Smooth muscle cell of the brain vasculature (primary cell): Measurements from ENCODE around the gene BNC2.
"Not testable (repeated sequence)": the region's sequence is repeated elsewhere in the genome, so short reads cannot be mapped to it uniquely, and the experiment has no call there.

Experiments used
- DNase-seq: peaks from one replicate; pipeline ENCODE4 v3.0.0-alpha.2; 2012; ENCODE audit warnings: low read depth, low spot score

Gene BNC2

DNA sequence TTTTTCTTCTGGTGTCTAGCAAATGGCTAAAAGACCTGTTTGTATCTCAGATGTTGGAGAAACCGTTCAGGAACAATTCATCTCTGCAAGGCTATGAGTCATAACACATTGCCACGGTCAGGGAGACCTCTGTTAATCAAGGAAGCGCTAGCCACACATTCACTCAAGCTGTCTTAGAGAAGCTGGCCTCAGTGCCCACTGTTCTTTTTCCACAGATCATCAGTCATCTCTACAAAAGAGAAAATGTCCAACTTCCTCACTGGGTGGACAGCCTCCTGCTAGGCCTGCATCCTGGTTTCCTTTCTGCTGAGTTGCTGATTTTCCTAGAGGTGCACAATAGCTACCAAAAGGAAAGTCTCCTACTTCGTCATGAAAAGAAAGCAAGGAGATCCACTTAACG, 360.5 kb downstream of the BNC2 start:
- DNase-seq: no peak

DNA sequence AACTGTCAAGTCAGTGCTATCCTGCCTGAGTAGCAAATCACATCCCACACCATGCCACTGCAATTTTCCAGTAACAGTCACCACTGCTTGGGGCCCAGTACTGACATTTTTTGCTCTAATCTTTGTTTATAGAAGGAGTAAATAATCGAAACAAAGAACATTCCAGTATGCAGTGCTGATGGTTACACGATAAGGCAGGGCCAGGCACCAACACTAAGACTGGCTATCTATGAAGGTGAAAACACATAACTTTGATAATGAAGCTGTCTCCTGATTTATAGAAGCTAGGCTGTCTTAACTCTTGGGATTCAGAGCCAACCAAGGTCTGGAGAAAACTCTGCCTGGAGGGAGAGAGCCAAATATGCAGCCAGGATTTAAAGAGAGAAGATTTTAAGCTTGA, 365.3 kb downstream of the BNC2 start:
- DNase-seq: no peak

DNA sequence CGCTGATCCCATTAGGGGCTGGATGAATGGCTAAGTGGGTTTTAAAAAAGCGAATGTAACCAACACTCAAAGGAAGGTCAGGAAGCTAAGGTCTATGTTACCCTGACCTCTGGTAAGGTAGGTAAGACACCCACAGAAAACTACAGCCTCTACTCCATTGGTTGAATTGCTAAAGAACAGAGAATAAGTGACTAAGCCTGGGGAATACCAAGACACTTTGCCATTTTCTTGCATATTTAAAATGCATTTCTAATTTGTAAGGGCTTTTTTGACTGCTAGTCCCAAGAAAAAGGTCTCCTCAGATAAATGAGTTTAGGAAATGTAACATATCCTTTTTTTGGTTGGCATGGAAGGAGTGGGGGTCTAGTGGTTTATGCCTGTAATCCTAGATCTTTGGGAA, 368.7 kb downstream of the BNC2 start:
- no peak for DNase-seq

DNA sequence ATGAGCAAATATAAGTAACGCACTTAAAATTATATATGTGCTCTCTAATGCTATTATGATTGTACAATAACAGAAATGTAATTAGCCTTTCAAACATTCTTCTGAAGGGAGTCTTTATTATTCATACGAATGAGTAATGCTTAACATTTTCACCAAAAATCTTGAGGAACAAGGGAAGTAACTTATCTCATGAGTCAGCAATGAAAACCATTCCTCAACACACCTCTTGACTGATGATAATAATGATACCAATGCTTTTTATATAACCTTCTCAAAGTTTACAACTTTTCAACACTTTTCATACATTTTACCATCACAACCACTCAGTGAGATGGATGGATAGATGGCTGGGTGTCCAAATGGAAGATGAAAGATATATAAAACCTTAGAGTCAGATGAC, 369.3 kb downstream of the BNC2 start:
- DNase-seq: no peak

DNA sequence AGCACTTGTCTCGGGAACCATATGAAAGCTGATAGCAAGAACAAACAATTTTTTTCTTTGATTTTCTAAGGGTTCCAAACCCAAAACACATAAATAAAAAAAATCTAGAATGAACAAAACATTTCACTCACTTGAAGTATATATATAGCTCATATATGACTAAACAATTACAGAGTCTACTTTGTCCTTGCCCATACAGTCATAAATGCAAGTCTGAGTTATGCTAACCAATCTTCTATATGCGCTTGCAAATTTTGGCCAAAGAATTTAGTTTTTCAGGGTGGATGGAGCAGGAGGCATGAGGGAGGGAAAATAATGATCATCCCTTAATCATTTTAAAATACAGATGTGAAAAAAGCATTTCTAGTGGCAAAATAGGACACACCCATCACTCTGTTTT, 370.1 kb downstream of the BNC2 start:
- DNase-seq: no peak

DNA sequence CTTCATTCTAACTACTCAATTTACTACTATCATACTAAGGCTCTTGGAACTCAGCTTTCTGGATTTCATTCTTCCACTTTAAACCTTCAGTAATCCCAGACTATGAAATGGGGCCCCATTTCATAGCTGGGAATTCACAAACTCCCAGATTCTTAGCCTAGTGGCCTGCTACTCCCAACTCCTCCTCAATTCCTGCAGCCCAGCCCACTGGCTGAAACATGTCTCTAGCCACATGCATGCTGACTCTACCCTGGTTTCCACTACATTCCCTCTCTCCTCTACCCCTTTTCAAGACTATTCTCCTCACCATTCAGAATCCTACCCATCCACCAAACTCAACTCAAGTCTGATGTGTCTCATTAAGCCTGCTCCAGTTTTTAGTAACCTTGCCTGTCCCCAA, 370.6 kb downstream of the BNC2 start:
- no peak for DNase-seq

DNA sequence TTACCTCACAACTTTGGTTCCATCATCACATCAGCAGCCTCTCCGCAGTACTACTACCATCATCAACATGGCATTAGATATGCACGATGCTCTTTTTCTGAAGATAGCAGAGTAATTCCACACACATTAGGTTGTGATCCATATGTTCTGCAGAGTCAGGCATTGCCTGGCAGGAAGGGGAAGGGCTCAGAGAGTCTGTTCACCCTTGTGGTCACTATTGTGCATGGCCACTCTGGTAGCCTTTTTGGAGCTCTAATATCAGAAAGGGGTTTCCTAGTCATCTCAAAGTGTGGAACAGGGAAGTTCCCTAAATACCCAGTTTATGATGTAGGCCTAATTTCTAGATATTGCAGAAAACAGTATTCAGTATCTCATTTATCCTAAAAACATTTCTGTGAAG, 373.6 kb downstream of the BNC2 start:
- no peak for DNase-seq

DNA sequence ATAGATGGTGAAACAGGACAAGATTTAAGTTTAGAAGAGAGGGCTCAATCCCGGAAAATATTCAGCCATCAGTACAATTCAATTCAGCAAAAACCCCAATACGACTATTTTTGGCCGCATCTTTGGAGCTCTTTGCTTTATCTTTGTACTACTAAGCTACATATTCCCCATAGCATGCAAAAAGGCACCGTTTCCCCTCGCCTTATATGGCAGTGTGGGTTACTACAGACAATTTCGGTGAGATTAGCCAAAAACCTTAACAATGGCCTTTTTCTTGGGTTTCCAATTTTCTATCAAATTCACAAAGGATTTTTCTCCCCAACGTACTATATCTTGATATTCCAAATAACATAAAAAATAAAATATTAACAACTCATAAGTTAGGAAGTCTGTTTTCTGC, 382.6 kb downstream of the BNC2 start:
- no peak for DNase-seq

DNA sequence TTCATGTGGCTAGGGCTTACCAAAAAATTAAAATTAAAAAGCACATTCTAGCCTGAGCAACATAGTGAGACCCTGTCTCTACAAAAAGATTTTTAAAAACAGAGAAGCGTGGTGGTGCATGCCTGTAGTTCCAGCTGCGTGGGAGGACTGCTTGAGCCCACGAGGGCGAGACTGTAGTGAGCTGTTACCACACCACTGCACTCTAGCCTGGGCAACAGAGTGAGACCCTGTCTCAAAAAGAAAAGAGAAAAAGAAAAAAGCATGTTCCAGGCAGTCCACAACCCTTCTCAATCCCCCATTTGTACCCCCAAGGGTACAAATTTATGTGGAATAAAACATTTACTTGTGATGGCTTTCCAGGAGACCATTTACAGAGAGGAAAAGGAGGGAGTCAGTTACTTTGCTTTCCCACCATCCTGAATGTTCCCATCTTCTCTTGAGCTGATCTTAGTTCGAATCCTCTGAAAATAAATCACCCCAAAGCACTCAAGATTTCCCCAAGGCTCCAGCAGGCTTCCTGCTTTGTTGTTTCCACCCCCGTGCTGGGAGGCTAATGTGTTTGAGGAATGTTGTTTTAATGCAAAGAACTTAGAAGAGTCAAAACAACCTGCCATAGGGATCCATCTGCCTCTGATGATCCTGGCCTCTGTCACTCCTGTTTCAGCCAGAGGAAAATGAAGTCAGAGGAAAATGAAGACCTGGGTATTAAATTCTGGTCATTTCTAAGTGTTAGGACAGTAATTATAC, 384.7 kb downstream of the BNC2 start:
- DNase-seq: no peak

DNA sequence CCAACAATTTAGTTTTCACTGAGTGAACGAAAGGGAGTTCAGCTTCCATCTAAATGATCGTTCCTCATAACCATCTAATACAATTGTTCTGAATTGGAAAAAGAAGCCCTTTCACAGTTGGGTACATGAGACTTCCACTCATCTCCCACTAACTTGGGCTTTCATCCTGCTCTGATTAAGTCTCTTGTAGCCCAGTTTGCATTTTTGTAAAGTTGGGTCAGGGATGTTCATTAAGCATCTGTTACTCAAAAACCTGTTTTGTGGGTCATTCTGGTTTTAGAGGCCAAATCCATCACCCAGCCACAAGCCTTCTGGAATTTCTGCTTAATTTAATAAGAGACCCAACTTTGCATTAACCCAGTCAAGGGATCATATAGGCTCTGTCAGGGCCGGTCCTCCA, 385.3 kb downstream of the BNC2 start:
- DNase-seq: no peak

DNA sequence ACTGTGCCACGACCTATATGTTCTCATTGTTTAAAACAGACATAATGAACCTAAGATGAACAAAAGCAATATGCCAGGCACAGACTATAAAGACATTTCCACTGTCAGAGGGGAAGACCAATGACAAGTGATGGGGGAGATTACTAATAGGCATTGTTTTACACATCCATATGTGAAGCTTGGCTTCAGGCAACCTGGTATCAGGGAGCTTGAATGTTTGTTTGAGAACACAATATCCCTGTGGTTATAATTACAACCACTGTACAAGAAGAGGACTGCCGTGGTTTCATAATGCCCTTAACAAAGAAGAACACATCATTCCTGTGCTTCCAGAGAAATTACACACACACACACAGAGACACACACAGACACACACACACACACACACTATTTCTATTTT, 385.7 kb downstream of the BNC2 start:
- DNase-seq: no peak

DNA sequence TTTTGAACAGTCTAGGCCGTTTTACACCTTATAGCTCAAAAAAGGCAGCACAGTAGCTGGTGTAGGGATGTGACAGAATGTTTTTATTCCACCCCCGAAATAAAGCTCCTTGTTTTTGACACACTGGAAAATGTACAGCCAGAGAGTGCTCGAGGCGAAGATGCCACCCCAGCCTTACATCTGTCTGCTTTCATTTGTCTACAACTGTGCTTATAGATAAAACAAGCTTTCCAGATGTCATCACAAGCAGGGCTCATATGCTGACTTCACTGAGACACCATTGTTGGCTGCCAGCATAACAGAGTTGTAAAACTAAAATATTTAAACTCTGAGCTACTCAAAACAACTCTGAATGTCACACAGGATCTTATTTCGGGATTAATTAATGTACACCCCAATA, 386.3 kb downstream of the BNC2 start:
- no peak for DNase-seq

DNA sequence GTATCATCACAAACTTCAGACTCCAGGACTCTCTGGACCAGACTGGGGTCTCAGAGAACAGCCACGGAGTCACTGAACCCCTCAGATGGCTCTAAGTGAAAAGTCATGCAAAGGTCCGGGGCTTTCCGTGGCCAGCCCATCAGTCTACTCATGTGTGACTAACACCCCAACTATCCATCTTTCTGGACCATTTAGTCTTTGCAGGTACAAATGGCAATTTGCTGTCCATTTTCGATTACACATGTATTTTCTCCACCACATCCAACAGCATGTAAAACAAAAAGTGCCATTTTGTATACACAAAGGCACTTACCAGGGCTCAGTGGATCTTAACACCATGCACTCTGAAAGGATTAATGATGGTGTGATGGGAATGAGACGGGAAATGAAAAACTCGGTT, 387.7 kb downstream of the BNC2 start:
- DNase-seq: no peak

DNA sequence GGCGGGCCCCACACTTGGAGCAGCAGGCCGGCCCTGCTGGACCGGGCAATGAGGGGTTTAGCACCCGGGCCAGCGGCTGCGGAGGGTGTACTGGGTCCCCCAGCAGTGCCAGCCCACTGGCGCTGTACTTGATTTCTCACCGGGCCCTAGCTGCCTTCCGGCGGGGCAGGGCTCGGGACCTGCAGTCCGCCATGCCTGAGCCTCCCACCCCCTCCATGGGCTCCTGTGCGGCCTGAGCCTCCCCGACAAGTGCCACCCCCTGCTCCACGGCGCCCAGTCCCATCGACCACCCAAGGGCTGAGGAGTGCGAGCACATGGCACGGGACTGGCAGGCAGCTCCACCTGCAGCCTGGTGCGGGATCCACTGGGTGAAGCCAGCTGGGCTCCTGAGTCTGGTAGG, 389.9 kb downstream of the BNC2 start:
- DNase-seq: not testable (repeated sequence)

DNA sequence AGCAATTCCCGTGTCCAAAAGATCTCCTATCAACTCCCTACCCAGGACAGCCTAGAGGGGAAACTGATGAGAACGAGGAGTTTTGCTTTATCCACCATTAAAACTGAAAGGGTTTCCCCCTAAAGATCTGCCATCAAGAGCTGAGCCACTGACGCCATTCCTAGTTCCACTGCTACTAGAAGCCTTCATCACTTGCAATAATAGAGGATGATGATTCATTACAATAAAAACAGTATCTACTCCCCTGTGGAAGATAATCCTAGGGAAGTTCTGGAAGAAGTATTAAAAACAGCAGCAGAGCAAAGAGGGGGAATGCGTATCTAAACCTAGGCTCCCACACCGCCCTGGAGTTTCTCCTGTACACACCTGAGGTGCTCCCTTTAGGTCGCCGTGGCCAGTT, 394.5 kb downstream of the BNC2 start:
- no peak for DNase-seq

DNA sequence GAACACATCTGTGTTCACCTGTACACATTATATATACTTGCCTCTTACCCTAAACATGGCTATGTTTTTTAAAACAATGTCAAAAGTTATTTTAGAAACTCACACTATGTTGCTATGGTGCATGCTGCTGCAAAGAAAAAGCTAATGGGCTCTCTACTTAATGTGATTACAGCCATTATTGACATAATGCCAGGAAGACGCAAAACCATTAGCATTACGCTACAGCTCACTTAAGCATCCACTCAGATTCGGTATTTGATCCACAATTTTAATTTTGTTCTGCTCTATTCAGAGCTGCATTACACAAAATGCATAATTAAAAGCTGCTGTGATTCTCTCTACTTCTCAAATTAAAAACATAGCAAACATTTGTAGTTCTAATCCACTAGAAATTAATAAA, 395.2 kb downstream of the BNC2 start:
- no peak for DNase-seq

DNA sequence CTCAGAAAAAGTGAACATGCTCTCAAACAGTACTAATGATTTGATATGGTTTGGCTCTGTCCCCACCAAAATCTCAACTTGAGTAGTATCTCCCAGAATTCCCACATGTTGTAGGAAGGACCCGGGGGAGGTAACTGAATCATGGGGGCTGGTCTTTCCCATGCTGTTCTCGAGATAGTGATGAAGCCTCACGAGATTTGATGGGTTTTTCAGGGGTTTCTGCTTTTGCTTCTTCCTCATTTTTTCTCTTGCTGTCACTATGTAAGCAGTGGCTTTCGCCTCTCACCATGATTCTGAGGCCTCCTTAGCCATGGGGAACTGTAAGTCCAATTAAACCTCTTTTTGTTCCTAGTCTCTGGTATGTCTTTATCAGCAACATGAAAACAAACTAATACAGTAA, 401.3 kb downstream of the BNC2 start:
- no peak for DNase-seq

DNA sequence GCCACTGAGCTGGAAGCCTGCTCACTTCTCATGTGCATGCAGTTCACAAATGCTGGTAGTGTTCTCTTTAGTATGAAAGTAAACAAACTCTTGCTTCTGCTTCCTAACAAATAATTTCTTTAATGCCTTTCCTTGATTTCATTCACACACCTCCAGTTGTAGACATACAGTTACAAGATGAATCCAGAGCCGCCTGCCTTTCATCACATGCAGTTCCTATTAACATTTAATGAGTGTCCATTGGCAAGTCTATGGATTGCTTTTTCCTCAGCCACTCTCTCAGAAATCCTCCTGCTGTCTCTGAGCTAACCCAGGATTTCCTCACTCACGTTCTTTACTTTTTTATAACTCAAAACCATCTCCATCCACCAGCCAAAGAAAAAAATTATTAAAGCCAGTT, 408.6 kb downstream of the BNC2 start:
- no peak for DNase-seq

DNA sequence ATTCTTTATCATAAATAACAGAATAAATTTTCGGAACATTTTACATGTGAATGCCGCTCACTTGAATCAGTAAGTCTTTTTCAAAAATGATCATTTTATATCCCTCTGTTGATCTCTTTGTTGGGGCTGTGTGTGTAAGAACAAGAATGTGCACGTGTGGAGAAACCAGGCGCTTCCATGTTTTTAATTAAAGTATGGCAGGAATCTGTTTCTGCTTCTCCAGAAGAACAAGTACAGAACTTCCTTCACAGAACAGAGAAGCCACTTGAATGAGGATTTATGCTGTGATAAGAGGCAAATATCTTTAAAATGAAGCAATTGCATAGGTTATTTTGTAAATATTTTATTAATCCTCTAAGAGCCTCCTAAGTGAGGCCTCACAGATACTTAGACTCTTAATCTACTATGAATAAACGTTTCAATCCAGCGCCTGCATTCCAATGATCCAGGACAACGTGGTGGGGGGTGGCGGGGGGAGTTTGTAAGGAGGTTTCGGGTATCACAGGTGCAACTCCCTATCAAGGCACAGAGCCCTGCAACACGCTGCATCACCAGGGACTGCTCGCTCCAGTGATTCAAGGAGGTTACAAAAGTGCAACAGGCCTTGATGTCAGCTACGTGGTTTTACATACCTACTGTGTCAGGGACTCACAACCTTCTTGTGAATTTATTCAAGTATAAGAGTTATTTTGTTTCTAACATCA, 409.2 kb downstream of the BNC2 start:
- no peak for DNase-seq

DNA sequence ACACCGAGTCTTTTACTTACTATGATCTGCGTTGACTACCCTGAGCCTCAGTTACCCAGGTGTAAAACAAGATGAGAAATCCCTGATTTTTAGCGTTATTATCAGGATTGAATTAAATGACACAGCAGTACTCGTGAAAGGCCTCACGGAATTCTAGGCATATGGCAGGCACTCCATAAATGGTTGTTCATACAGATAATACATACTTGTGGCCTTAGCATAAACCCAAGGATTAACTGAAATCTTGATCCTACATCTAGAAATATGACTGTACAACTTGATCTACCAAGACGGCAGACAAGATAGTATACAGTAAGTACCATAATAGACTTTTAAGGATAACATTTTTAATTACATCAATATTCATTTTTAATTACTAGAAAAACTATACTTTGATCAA, 409.8 kb downstream of the BNC2 start:
- no peak for DNase-seq

DNA sequence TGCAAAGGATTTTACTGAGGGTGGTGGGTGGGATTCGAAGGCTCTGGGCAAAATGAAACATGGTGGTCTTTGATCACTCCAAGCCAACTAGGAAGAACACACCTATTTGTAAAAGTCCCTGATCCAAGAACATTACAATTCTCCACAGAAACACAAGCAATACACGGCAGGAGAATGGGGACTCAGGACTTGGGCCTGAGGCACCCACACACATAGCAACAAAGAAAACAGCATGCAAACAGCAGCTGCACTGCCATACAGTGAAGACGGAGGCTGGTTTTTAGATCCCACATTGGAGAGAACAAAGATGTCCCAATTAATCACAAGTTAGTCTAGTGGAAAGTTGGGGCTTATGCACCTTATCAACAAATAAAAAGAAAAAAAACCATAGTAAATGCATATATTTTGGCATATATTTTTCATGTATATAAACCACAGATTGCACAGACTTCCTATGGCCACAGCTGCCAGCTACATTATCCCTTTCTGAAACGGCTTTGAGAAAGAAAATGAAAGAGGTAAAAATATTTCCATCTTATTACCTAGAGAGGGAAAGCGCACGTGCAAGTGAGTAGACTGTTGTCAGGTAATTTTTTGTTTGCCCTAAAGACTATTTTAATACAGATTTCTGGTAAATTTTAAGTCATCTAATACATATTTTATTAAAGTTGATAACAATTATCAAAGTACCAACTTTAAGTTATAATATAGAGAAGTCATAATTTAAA, 410.9 kb downstream of the BNC2 start:
- no peak for DNase-seq

DNA sequence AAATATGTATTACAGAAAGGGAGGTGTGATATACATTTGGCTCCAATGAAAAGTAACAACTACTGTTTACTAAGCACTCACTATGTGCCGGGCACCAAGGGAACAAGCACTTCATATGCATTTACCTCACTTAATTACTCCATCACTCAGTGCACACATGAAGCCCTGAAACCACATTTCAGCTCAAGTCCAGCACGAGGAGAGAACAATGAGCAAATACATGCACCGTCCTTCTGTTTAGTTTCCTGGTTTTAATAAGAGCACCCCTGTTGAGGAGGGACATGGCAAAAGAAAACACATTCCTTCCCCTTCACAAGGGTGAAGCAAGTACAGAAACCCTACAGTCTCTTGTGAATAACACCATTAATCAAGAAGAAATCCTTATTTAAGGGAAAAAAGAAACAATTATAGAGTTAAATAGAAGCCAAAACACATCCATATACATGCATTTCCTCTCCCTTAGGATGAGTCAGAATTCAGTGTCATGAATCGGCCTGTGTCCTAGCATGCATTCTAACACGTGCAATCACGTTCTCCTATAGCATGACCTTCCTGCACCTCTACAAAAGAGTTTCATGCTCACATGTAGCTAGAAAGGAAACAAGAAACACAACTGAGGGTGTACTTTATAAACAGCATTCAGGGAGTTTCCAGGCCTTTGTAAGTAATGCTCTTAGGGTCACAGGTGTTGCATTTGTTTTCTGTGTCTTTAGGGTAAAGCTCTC, 411.6 kb downstream of the BNC2 start:
- DNase-seq: no peak
